SK-N-SH (cell line): ENCODE results near the gene ASTL. TPM values are rescaled to one million over a fixed set of nuclear protein-coding genes. Genes with fewer than 3 reads are reported as not detected.

ENCODE experiments used
- CTCF ChIA-PET: fragments of 300-600, 350-600 bp; formaldehyde crosslinking; extraction: SDS; loops from one replicate; lab custom pipeline; 2021; lab: Yijun Ruan, JAX
- POLR2A ChIA-PET: fragments of 350-600 bp; sonication (Branson Sonifier 250); formaldehyde crosslinking; extraction: SDS; loops from one replicate; lab custom pipeline; 2020; ENCODE audit warnings: antibody characterized with exemption, inconsistent platforms; lab: Yijun Ruan, JAX
- DNase-seq: peaks from one replicate; pipeline ENCODE4 v3.0.0; 2012
- H2AFZ ChIP-seq: fragments of 200-600 bp; sonication (generic); 2 replicates; pipeline ENCODE4 v1.8.1; 2016; ENCODE audit warnings: antibody characterized with exemption, mild to moderate bottlenecking, low read depth
- H3F3A ChIP-seq: fragments of 200-600 bp; sonication (generic); replicated peaks from 2 replicates; pipeline ENCODE3; 2016; ENCODE audit warnings: antibody characterized with exemption, mild to moderate bottlenecking; ENCODE audit not compliant: insufficient read depth
- H3K27ac ChIP-seq, 2 experiments: fragments of 200-500 bp in 1 of 2; fragments of 200-600 bp in 1 of 2; sonication (Bioruptor generic) in 1 of 2; sonication (generic), shearing (Covaris generic) in 1 of 2; 2 replicates each; pipeline versions ENCODE4 v1.5.1 to v1.6.1; 2014 to 2016; ENCODE audit warnings: low read depth in 2 of 2, inconsistent platforms in 1 of 2, low read length in 1 of 2, mild to moderate bottlenecking in 1 of 2, mixed read lengths in 1 of 2
- H3K27me3 ChIP-seq: fragments of 200-600 bp; sonication (generic), shearing (Covaris generic); 2 replicates; pipeline ENCODE4 v1.6.1; 2016; ENCODE audit warnings: mixed run types; ENCODE audit not compliant: insufficient read depth
- H3K36me3 ChIP-seq, 2 experiments: fragments of 200-500 bp in 1 of 2; fragments of 200-600 bp in 1 of 2; sonication (Bioruptor generic) in 1 of 2; sonication (generic) in 1 of 2; replicated peaks in 1 of 2; 2 replicates each; pipeline versions ENCODE3 to v1.5.1; 2014 to 2016; ENCODE audit warnings: low read length in 1 of 2, mild to moderate bottlenecking in 1 of 2; ENCODE audit not compliant: insufficient read depth in 2 of 2, control insufficient read depth in 1 of 2
- H3K4me1 ChIP-seq, 2 experiments: fragments of 200-500 bp in 1 of 2; fragments of 200-600 bp in 1 of 2; sonication (Bioruptor generic) in 1 of 2; sonication (generic), shearing (Covaris generic) in 1 of 2; 2 replicates each; pipeline versions ENCODE4 v1.5.1 to v1.6.1; 2014 to 2016; ENCODE audit warnings: low read depth in 1 of 2, low read length in 1 of 2, mixed run types in 1 of 2; ENCODE audit not compliant: insufficient read depth in 2 of 2, control insufficient read depth in 1 of 2
- H3K4me2 ChIP-seq: fragments of 200-600 bp; sonication (generic), shearing (Covaris generic); 2 replicates; pipeline ENCODE4 v1.6.1; 2017; ENCODE audit warnings: mixed run types
- H3K4me3 ChIP-seq, 2 experiments: fragments of 200-500 bp in 1 of 2; fragments of 200-600 bp in 1 of 2; sonication (Bioruptor generic) in 1 of 2; sonication (generic), shearing (Covaris generic) in 1 of 2; 2 replicates each; pipeline versions ENCODE4 v1.5.1 to v1.8.1; 2014 to 2016; ENCODE audit warnings: low read depth in 2 of 2, inconsistent platforms in 1 of 2, low read length in 1 of 2, mild to moderate bottlenecking in 1 of 2, mixed read lengths in 1 of 2, moderate library complexity in 1 of 2
- H3K79me2 ChIP-seq: fragments of 200-600 bp; sonication (generic); 2 replicates; pipeline ENCODE4 v1.8.1; 2017; ENCODE audit warnings: mild to moderate bottlenecking; ENCODE audit not compliant: insufficient read depth
- H3K9ac ChIP-seq: fragments of 200-600 bp; sonication (generic); 2 replicates; pipeline ENCODE4 v1.6.1; 2017; ENCODE audit warnings: mixed run types
- H3K9me2 ChIP-seq: fragments of 200-600 bp; sonication (generic); 2 replicates; pipeline ENCODE4 v1.6.1; 2017; ENCODE audit warnings: mixed run types
- H3K9me3 ChIP-seq: fragments of 200-600 bp; sonication (generic); 2 replicates; pipeline ENCODE4 v1.6.1; 2017; ENCODE audit warnings: mixed run types, mild to moderate bottlenecking, moderate library complexity
- H4K20me1 ChIP-seq: fragments of 200-600 bp; sonication (generic); 2 replicates; pipeline ENCODE4 v1.6.1; 2017; ENCODE audit warnings: mild to moderate bottlenecking, mixed run types; ENCODE audit not compliant: insufficient read depth
- CHD2 ChIP-seq: fragments of 150-350 bp; IDR thresholded peaks from 2 replicates; pipeline ENCODE4 v1.6.1; 2018; ENCODE audit warnings: low read length; ENCODE audit not compliant: partially characterized antibody
- ELF1 ChIP-seq: IDR thresholded peaks from 2 replicates; pipeline ENCODE4 v1.4.0; 2012
- EP300 ChIP-seq, 2 experiments: IDR thresholded peaks; 2 replicates each; pipeline versions ENCODE4 v1.4.0 to v1.6.1; 2012; ENCODE audit warnings: borderline replicate concordance in 1 of 2, low read depth in 1 of 2, low read length in 1 of 2
- EZH2phosphoT487 ChIP-seq: fragments of 200-600 bp; sonication (generic); IDR thresholded peaks from 2 replicates; pipeline ENCODE4 v1.6.1; 2017; ENCODE audit warnings: low read depth, mixed run types, mild to moderate bottlenecking, antibody characterized with exemption, moderate library complexity, borderline replicate concordance
- FOXJ3 ChIP-seq: sonication (generic); formaldehyde crosslinking; IDR thresholded peaks from 2 replicates; pipeline ENCODE4 v1.5.1; 2020; ENCODE audit warnings: mild to moderate bottlenecking, missing genetic modification reagents
- FOXM1 ChIP-seq: IDR thresholded peaks from 2 replicates; pipeline ENCODE4 v1.4.0; 2012; ENCODE audit warnings: low read depth, mild to moderate bottlenecking
- IRF3 ChIP-seq: fragments of 150-350 bp; IDR thresholded peaks from 2 replicates; pipeline ENCODE4 v1.6.1; 2016; ENCODE audit warnings: mild to moderate bottlenecking, low read depth, low read length
- MXI1 ChIP-seq: IDR thresholded peaks from 2 replicates; pipeline ENCODE4 v1.6.1; 2012; ENCODE audit warnings: mild to moderate bottlenecking, low read depth, low read length, improper control_type of control experiment
- NFIC ChIP-seq: IDR thresholded peaks from 2 replicates; pipeline ENCODE4 v1.4.0; 2012; ENCODE audit warnings: borderline replicate concordance
- NRF1 ChIP-seq: IDR thresholded peaks from 2 replicates; pipeline ENCODE4 v1.6.1; 2012; ENCODE audit warnings: low read depth, mild to moderate bottlenecking, low read length
- POLR2AphosphoS5 ChIP-seq: IDR thresholded peaks from 2 replicates; pipeline ENCODE4 v1.6.1; 2012; ENCODE audit warnings: low read depth, low read length
- RAD21 ChIP-seq: IDR thresholded peaks from 2 replicates; pipeline ENCODE4 v1.6.1; 2012; ENCODE audit warnings: mild to moderate bottlenecking, low read length
- RCOR1 ChIP-seq: fragments of 150-350 bp; IDR thresholded peaks from 2 replicates; pipeline ENCODE4 v1.6.1; 2017; ENCODE audit warnings: antibody characterized with exemption, low read length
- RFX5 ChIP-seq: IDR thresholded peaks from 2 replicates; pipeline ENCODE4 v1.6.1; 2012; ENCODE audit warnings: mild to moderate bottlenecking, improper control_type of control experiment, low read length
- RXRA ChIP-seq: IDR thresholded peaks from 2 replicates; pipeline ENCODE4 v1.4.0; 2012; ENCODE audit warnings: low read depth, mild to moderate bottlenecking, borderline replicate concordance
- SMC3 ChIP-seq: IDR thresholded peaks from 2 replicates; pipeline ENCODE4 v1.6.1; 2012; ENCODE audit warnings: low read depth, low read length, improper control_type of control experiment
- TCF12 ChIP-seq: IDR thresholded peaks from 2 replicates; pipeline ENCODE4 v1.4.0; 2012
- ZBTB33 ChIP-seq: IDR thresholded peaks from 2 replicates; pipeline ENCODE4 v1.4.0; 2012; ENCODE audit warnings: low read depth, borderline replicate concordance
- WGBS: methylation state at CpG from one replicate; pipeline ENCODE4 v1.1.6; 2017; ENCODE audit warnings: low lambda C conversion rate; 5-methylcytosine and 5-hydroxymethylcytosine counted together
- polyA plus RNA-seq, 3 experiments: library from polyadenylated mRNA; depleted of rRNA; stranded (reverse); fragments of >200 nt; gene quantifications; 2 replicates each; pipeline ENCODE4 v1.2.3, GENCODE V29; 2012
- TF ChIP-seq, protein P1 (sequence below): IDR thresholded peaks from 2 replicates; pipeline ENCODE4 v1.4.0; 2012; ENCODE audit warnings: low read depth
- TF ChIP-seq, protein P2 (sequence below): IDR thresholded peaks from 2 replicates; pipeline ENCODE4; 2012
- TF ChIP-seq, protein P3 (sequence below): IDR thresholded peaks from 2 replicates; pipeline ENCODE4 v1.4.0; 2012; ENCODE audit warnings: low read depth, borderline replicate concordance

ASTL gene
- polyA plus RNA-seq, 1 of the 3 experiments (the other 2 are of a cell fraction) = not detected

DNA sequence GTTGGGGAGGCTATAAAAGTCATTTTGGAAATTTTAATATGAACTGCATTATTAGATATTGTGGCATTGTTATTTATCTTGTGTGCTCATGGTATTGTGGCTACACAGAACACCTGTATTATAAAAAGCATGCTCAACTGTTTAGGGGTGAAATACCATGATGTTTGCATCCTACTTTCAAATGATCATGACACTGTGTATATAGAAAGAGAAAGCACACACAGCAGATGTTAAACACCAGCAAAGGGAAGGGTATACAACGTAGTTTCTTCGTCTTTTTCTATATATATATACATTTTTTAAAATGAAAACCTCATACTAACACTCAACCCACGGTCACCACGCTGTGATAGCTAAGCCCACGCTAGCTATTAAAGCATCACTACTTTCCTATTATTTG is 43.2 kb upstream of the ASTL start:
- WGBS = 89% methylated on average over 5 of the region's 5 CpGs
- POLR2A ChIA-PET = no interaction called here

DNA sequence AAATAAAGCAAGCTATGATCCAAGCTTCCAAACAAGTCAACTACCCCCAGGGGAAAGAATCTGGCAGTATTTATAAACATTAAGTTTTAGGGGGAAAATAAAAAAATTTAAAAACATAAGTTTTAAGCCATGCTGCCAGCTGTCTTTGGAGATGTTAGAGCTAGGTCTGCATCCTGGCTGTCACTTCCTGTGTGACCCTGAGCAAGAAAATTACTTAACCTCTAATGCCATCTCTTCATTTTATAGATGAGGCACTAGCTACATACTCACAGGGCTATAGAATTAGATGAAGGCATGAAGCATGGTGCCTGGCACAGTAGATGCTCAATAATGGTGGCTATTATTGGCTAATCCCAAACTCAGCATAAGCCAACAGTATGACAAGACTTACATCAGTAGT is 42.2 kb upstream of the ASTL start:
- TF ChIP-seq EP300 (IDR thresholded peaks at IDR 0.05; ENCODE audit: borderline replicate concordance in 1 of 2, low read depth in 1 of 2, low read length in 1 of 2) = no peak
- TF ChIP-seq ZBTB33 = no peak
- TF ChIP-seq RFX5 = no peak
- no peak for TF ChIP-seq RCOR1
- TF ChIP-seq, all 33 proteins: peak for 0
- DNase-seq = no peak
- no peak overlapping the region for H3K9ac ChIP-seq
- H3K9me2 ChIP-seq = no peaks in the 10 kb centered on the region
- peaks cover 7% of the 10 kb centered on the region for H3F3A ChIP-seq
- POLR2A ChIA-PET = no interaction called here
- no peaks in the 10 kb centered on the region for H3K79me2 ChIP-seq
- H4K20me1 ChIP-seq = no peaks in the 10 kb centered on the region
- H3K27me3 ChIP-seq = no peaks in the 10 kb centered on the region
- H3K36me3 ChIP-seq = peaks cover 6 to 15% of the 10 kb centered on the region in 2 experiments
- no peak overlapping the region for H3K4me2 ChIP-seq
- H3K9me3 ChIP-seq = no peaks in the 10 kb centered on the region
- no peak overlapping the region for H3K4me3 ChIP-seq
- no peak overlapping the region for H2AFZ ChIP-seq
- H3K4me1 ChIP-seq = peaks cover 0 to 4% of the 10 kb centered on the region in 2 experiments; a peak in 2 of 4 replicates
- no peak overlapping the region for H3K27ac ChIP-seq
- CTCF ChIA-PET = interaction anchor here (1.4 to 1.9 kb wide), 4 partner anchors 42 to 188 kb away, joined by 5 to 9 read pairs (median 7); partner anchors contain the start of gene ASTL

More for the DNA sequence above, 43.2 kb upstream of the ASTL start:
- H3K9ac ChIP-seq = no peak overlapping the region
- H2AFZ ChIP-seq = no peak overlapping the region
- peaks cover 6% of the 10 kb centered on the region for H3F3A ChIP-seq
- DNase-seq = no peak
- H3K79me2 ChIP-seq = no peaks in the 10 kb centered on the region
- no peaks in the 10 kb centered on the region; a peak in 1 of 4 replicates for H3K4me1 ChIP-seq
- H3K27me3 ChIP-seq = no peaks in the 10 kb centered on the region
- H3K36me3 ChIP-seq = peaks cover 14 to 25% of the 10 kb centered on the region in 2 experiments
- H3K9me3 ChIP-seq = no peaks in the 10 kb centered on the region
- TF ChIP-seq ELF1 (no peak), EZH2phosphoT487 (no peak), RXRA (no peak), FOXJ3 (CRISPR knock-in tag) (no peak), NRF1 (no peak), RCOR1 (no peak), RFX5 (no peak), IRF3 (no peak), NFIC (no peak), RAD21 (no peak), SMC3 (no peak), TCF12 (no peak), FOXM1 (no peak), CHD2 (no peak), POLR2AphosphoS5 (no peak), MXI1 (no peak)
- TF ChIP-seq, protein P1, sequence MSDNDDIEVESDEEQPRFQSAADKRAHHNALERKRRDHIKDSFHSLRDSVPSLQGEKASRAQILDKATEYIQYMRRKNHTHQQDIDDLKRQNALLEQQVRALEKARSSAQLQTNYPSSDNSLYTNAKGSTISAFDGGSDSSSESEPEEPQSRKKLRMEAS = no peak
- TF ChIP-seq, protein P2, sequence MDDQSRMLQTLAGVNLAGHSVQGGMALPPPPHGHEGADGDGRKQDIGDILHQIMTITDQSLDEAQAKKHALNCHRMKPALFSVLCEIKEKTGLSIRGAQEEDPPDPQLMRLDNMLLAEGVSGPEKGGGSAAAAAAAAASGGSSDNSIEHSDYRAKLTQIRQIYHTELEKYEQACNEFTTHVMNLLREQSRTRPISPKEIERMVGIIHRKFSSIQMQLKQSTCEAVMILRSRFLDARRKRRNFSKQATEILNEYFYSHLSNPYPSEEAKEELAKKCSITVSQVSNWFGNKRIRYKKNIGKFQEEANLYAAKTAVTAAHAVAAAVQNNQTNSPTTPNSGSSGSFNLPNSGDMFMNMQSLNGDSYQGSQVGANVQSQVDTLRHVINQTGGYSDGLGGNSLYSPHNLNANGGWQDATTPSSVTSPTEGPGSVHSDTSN = no peak
- TF ChIP-seq, protein P3, sequence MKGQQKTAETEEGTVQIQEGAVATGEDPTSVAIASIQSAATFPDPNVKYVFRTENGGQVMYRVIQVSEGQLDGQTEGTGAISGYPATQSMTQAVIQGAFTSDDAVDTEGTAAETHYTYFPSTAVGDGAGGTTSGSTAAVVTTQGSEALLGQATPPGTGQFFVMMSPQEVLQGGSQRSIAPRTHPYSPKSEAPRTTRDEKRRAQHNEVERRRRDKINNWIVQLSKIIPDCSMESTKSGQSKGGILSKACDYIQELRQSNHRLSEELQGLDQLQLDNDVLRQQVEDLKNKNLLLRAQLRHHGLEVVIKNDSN = no peak
- H3K9me2 ChIP-seq = no peaks in the 10 kb centered on the region
- no peaks in the 10 kb centered on the region for H4K20me1 ChIP-seq
- CTCF ChIA-PET = interaction anchor here (1.0 to 6.0 kb wide), 6 partner anchors 7 to 189 kb away, joined by 4 to 37 read pairs (median 7); partner anchors contain the start of gene ASTL
- no peak overlapping the region for H3K27ac ChIP-seq
- H3K4me3 ChIP-seq = no peak overlapping the region
- no peak overlapping the region for H3K4me2 ChIP-seq
